ENCODE results near the gene PDSS1.

DNA sequence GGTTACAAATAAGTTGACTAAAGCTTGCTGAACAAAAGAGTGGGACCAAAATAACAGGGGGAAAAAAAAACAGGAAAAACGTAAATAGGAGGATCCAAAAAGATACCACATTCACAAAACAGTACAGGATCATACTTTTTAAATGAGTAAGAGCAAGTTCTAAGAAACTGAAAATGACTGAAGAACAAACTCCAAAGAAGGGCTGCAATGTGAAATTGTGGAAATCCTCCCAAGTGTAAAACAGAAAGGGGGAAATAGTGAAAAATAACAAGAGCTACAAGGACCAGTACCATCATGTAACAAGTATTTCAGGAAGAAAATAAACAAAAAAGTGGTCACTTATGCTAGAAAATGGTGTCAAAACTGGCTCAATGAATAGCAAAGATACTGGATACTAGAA is 46.3 kb downstream of the PDSS1 start:
- TF ChIP-seq, protein P1, sequence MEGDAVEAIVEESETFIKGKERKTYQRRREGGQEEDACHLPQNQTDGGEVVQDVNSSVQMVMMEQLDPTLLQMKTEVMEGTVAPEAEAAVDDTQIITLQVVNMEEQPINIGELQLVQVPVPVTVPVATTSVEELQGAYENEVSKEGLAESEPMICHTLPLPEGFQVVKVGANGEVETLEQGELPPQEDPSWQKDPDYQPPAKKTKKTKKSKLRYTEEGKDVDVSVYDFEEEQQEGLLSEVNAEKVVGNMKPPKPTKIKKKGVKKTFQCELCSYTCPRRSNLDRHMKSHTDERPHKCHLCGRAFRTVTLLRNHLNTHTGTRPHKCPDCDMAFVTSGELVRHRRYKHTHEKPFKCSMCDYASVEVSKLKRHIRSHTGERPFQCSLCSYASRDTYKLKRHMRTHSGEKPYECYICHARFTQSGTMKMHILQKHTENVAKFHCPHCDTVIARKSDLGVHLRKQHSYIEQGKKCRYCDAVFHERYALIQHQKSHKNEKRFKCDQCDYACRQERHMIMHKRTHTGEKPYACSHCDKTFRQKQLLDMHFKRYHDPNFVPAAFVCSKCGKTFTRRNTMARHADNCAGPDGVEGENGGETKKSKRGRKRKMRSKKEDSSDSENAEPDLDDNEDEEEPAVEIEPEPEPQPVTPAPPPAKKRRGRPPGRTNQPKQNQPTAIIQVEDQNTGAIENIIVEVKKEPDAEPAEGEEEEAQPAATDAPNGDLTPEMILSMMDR (IDR thresholded peaks at IDR 0.05; ENCODE audit: poor library complexity) = no peak
- TF ChIP-seq EZH2phosphoT487 (IDR thresholded peaks at IDR 0.05; ENCODE audit: low read depth, severe bottlenecking, unreplicated experiment) = no peak
